Keratinocyte (primary cell): Measurements from ENCODE around the gene CFAP68. TPM values are rescaled to one million over a fixed set of nuclear protein-coding genes. Genes with fewer than 3 reads are reported as not detected.
"Not testable (repeated sequence)": the region's sequence is repeated elsewhere in the genome, so short reads cannot be mapped to it uniquely, and the experiment has no call there.

ENCODE experiments used
- DNase-seq: peaks from one replicate; pipeline ENCODE4 v3.0.0-alpha.2; 2011; ENCODE audit warnings: low read depth, missing footprints, low spot score
- FAIRE-seq: peaks from 2 replicates; lab custom pipeline; 2011; peaks lifted over from hg19 to GRCh38; lab: Jason Lieb, UNC
- H2AFZ ChIP-seq: 2 replicates; pipeline ENCODE4 v1.6.0; 2012; ENCODE audit warnings: low read length, control low read depth, inconsistent platforms; ENCODE audit not compliant: control insufficient read depth
- H3K27ac ChIP-seq: 2 replicates; pipeline ENCODE4 v1.5.1; 2011; ENCODE audit warnings: low read length; ENCODE audit not compliant: control insufficient read depth, insufficient read depth
- H3K27me3 ChIP-seq: 3 replicates; pipeline ENCODE4 v1.6.0; 2011; ENCODE audit warnings: low read length; ENCODE audit not compliant: control insufficient read depth, insufficient read depth; ENCODE audit errors: extremely low read depth
- H3K36me3 ChIP-seq, 2 experiments: 2 replicates in 1 of 2; 3 replicates in 1 of 2; pipeline ENCODE4 v1.5.1; 2011; ENCODE audit warnings: low read length in 2 of 2, mild to moderate bottlenecking in 1 of 2; ENCODE audit not compliant: control insufficient read depth in 2 of 2, insufficient read depth in 2 of 2; ENCODE audit errors: extremely low read depth in 1 of 2
- H3K4me1 ChIP-seq: 3 replicates; pipeline ENCODE4 v1.5.1; 2011; ENCODE audit warnings: low read length; ENCODE audit not compliant: control insufficient read depth, insufficient read depth; ENCODE audit errors: extremely low read depth
- H3K4me2 ChIP-seq: 3 replicates; pipeline ENCODE4 v1.6.0; 2011; ENCODE audit warnings: low read depth, low read length; ENCODE audit not compliant: control insufficient read depth, insufficient read depth; ENCODE audit errors: extremely low read depth
- H3K4me3 ChIP-seq, 3 experiments: fragments of 200-600 bp in 1 of 3; sonication (generic) in 1 of 3; 2 replicates in 2 of 3; 3 replicates in 1 of 3; pipeline ENCODE4 v1.5.1; 2011 to 2016; ENCODE audit warnings: low read length in 3 of 3, mild to moderate bottlenecking in 3 of 3, control low read depth in 2 of 3, inconsistent platforms in 1 of 3, low read depth in 1 of 3, mixed read lengths in 1 of 3, mixed run types in 1 of 3, moderate library complexity in 1 of 3; ENCODE audit not compliant: control insufficient read depth in 2 of 3, insufficient read depth in 2 of 3; ENCODE audit errors: extremely low read depth in 1 of 3
- H3K79me2 ChIP-seq: 2 replicates; pipeline ENCODE4 v1.6.0; 2012; ENCODE audit warnings: low read length; ENCODE audit not compliant: control insufficient read depth, insufficient read depth
- H3K9ac ChIP-seq: 3 replicates; pipeline ENCODE4 v1.6.0; 2011; ENCODE audit warnings: low read length; ENCODE audit not compliant: control insufficient read depth, insufficient read depth; ENCODE audit errors: extremely low read depth
- H3K9me1 ChIP-seq: 3 replicates; pipeline ENCODE4 v1.6.0; 2011; ENCODE audit warnings: low read length; ENCODE audit not compliant: control insufficient read depth, insufficient read depth; ENCODE audit errors: extremely low read depth
- H3K9me3 ChIP-seq: 2 replicates; pipeline ENCODE4 v1.5.1; 2012; ENCODE audit warnings: low read depth, low read length; ENCODE audit not compliant: control insufficient read depth
- H4K20me1 ChIP-seq: 3 replicates; pipeline ENCODE4 v1.6.0; 2011; ENCODE audit warnings: low read length; ENCODE audit not compliant: control insufficient read depth, insufficient read depth; ENCODE audit errors: extremely low read depth
- EZH2 ChIP-seq: IDR thresholded peaks from one replicate; pipeline ENCODE4 v1.6.1; 2012; ENCODE audit warnings: inconsistent platforms, mild to moderate bottlenecking, low read length, moderate library complexity
- dilution Hi-C: fragments of 300-500 bp; cut with MboI; formaldehyde crosslinking; loops from one replicate; pipeline ENCODE4 v1.7.0; 2020; ENCODE audit warnings: low sequenced_read_pairs; ENCODE audit not compliant: extremely low pct_ligation_motif_present
- polyA plus RNA-seq, 5 experiments: library from polyadenylated mRNA; depleted of rRNA in 3 of 5; stranded (reverse) in 3 of 5; stranded (forward) in 1 of 5; unstranded in 1 of 5; fragments of >200 nt; gene quantifications; 1 replicate in 1 of 5; 2 replicates in 3 of 5; 3 replicates in 1 of 5; pipeline versions ENCODE4 v1.2.1 to v1.2.3, GENCODE V29; 2011 to 2012; ENCODE audit warnings: missing spikeins in 2 of 5, low read depth in 1 of 5, low replicate concordance in 1 of 5
- TF ChIP-seq, protein P1 (sequence below), 3 experiments: IDR thresholded peaks in 1 of 3; conservative IDR thresholded peaks in 1 of 3; optimal IDR thresholded peaks in 1 of 3; 2 replicates in 2 of 3; 3 replicates in 1 of 3; pipeline versions ENCODE3 to v1.5.1; 2011; ENCODE audit warnings: low read length in 3 of 3, mild to moderate bottlenecking in 3 of 3, moderate library complexity in 2 of 3, control low read depth in 1 of 3, inconsistent platforms in 1 of 3; ENCODE audit not compliant: insufficient read depth in 2 of 3; ENCODE audit errors: extremely low read depth in 1 of 3

The CFAP68 gene
- polyA plus RNA-seq, 1 donor (not counting 4 experiments of a cell fraction or from before 2014, with no cell fraction given): 63.8 TPM

DNA sequence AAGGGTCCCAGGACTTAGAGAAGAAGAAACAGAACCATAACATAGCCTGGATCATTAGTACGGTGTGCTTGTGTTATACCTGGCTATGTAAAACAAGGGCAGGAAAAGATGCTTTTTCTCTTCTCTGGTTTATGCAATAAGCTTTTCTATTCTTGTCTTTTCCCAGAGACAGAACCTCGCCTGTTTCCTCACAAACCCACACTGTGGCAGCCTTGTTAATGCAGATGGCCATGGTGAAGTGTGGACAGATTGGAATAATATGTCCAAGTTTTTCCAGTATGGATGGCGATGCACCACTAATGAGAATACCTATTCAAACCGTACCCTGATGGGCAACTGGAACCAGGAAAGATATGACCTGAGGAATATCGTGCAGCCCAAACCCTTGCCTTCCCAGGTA lies 2.9 kb downstream of the CFAP68 start:
- Histone ChIP-seq H3K36me3 (no peaks in the 10 kb centered on the region), H3K9ac (no peak overlapping the region), H3K9me1 (no peaks in the 10 kb centered on the region), H3K27ac (no peak overlapping the region), H3K79me2 (no peaks in the 10 kb centered on the region), H3K4me3 (no peak overlapping the region), H3K27me3 (no peaks in the 10 kb centered on the region), H3K4me2 (no peak overlapping the region), H4K20me1 (no peaks in the 10 kb centered on the region), H3K4me1 (peaks cover 8% of the 10 kb centered on the region), H3K9me3 (no peaks in the 10 kb centered on the region), H2AFZ (no peak overlapping the region)
- TF ChIP-seq, protein P1, sequence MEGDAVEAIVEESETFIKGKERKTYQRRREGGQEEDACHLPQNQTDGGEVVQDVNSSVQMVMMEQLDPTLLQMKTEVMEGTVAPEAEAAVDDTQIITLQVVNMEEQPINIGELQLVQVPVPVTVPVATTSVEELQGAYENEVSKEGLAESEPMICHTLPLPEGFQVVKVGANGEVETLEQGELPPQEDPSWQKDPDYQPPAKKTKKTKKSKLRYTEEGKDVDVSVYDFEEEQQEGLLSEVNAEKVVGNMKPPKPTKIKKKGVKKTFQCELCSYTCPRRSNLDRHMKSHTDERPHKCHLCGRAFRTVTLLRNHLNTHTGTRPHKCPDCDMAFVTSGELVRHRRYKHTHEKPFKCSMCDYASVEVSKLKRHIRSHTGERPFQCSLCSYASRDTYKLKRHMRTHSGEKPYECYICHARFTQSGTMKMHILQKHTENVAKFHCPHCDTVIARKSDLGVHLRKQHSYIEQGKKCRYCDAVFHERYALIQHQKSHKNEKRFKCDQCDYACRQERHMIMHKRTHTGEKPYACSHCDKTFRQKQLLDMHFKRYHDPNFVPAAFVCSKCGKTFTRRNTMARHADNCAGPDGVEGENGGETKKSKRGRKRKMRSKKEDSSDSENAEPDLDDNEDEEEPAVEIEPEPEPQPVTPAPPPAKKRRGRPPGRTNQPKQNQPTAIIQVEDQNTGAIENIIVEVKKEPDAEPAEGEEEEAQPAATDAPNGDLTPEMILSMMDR (optimal IDR thresholded peaks at IDR 0.05 in 1 of 3, IDR thresholded peaks at IDR 0.05 in 1 of 3, conservative IDR thresholded peaks at IDR 0.05 in 1 of 3; ENCODE audit: extremely low read depth in 1 of 3, insufficient read depth in 2 of 3, low read length in 3 of 3): no peak
- no peak for TF ChIP-seq EZH2
- DNase-seq (no peak), FAIRE-seq (no peak)
- dilution Hi-C loops: no loop called here

DNA sequence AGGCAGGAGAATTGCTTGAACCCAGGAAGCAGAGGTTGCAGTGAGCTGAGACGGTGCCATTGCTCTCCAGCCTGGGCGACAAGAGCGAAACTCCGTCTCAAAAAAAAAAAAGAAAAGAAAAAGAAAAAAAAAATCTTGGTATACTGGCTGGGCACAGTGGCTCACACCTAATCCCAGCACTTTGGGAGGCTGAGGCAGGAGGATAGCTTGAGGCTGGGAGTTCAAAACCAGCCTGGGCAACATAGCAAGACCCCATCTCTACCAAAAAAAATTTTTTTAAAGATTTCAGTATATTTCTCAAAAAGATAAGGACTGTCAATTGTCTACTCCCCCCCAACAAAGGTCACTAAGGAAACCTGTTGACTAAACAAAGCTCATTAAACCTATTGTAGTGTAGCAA lies 5.7 kb downstream of the CFAP68 start:
- dilution Hi-C loops, H4K20me1 ChIP-seq, H3K9ac ChIP-seq, DNase-seq, H3K79me2 ChIP-seq, H3K9me3 ChIP-seq, H3K4me3 ChIP-seq, FAIRE-seq, H3K4me1 ChIP-seq, H3K27ac ChIP-seq, H3K9me1 ChIP-seq, H2AFZ ChIP-seq, H3K4me2 ChIP-seq, H3K36me3 ChIP-seq, H3K27me3 ChIP-seq: not testable (repeated sequence)

DNA sequence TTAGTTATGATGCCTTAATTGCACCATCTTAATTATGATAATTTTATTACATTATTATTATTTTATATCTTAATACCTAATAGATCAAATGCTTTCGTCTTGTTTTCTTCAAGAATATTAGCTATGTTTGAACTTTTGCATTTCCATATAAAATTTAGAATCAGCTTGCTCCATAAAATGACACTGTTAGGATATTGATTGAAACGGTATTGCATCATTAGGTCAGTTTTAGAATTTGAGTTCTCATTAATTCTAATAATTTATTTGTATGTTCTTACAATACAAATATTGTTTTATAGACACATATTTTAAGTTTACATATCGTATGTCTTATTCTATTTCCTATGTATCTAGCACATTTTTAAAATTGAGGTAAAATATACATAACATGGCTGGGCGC lies 6.7 kb downstream of the CFAP68 start:
- DNase-seq (no peak), FAIRE-seq (no peak)
- Histone ChIP-seq H2AFZ (no peak overlapping the region), H3K4me3 (no peak overlapping the region), H4K20me1 (no peaks in the 10 kb centered on the region), H3K4me2 (no peak overlapping the region), H3K27me3 (no peaks in the 10 kb centered on the region), H3K27ac (no peak overlapping the region), H3K9me3 (no peaks in the 10 kb centered on the region), H3K79me2 (no peaks in the 10 kb centered on the region), H3K9ac (no peak overlapping the region), H3K36me3 (no peaks in the 10 kb centered on the region), H3K4me1 (no peaks in the 10 kb centered on the region), H3K9me1 (no peaks in the 10 kb centered on the region)
- dilution Hi-C loops: no loop called here
- TF ChIP-seq EZH2: no peak
- TF ChIP-seq, protein P1 (optimal IDR thresholded peaks at IDR 0.05 in 1 of 3, IDR thresholded peaks at IDR 0.05 in 1 of 3, conservative IDR thresholded peaks at IDR 0.05 in 1 of 3; ENCODE audit: extremely low read depth in 1 of 3, insufficient read depth in 2 of 3, low read length in 3 of 3): no peak
